Parathyroid adenoma (tissue), 2 donors: ENCODE measurements around the gene MFAP4.

Source experiments
- H2AFZ ChIP-seq: fragments of 300-600 bp; sonication (generic); one replicate; pipeline ENCODE4 v1.7.0; 2017; ENCODE audit warnings: antibody characterized with exemption, mild to moderate bottlenecking
- H3K27ac ChIP-seq: fragments of 300-600 bp; sonication (generic); one replicate; pipeline ENCODE4 v1.7.0; 2017
- H3K27me3 ChIP-seq: fragments of 300-600 bp; sonication (generic); one replicate; pipeline ENCODE4 v1.7.0; 2017; ENCODE audit warnings: low read length; ENCODE audit not compliant: control insufficient read depth, insufficient read depth
- H3K36me3 ChIP-seq: fragments of 300-600 bp; sonication (generic); one replicate; pipeline ENCODE4 v1.7.0; 2017; ENCODE audit warnings: low read length; ENCODE audit not compliant: control insufficient read depth, insufficient read depth
- H3K4me1 ChIP-seq: fragments of 300-600 bp; sonication (generic); one replicate; pipeline ENCODE4 v1.7.0; 2017; ENCODE audit warnings: control low read depth
- H3K4me2 ChIP-seq: fragments of 300-600 bp; sonication (generic); one replicate; pipeline ENCODE4 v1.7.0; 2017; ENCODE audit warnings: low read length
- H3K4me3 ChIP-seq: fragments of 300-600 bp; sonication (generic); one replicate; pipeline ENCODE4 v1.7.0; 2017; ENCODE audit warnings: low read depth, low read length
- H3K79me2 ChIP-seq: fragments of 300-600 bp; sonication (generic); one replicate; pipeline ENCODE4 v1.7.0; 2017; ENCODE audit warnings: control low read depth
- H3K9ac ChIP-seq: fragments of 300-600 bp; sonication (generic); one replicate; pipeline ENCODE4 v1.7.0; 2017; ENCODE audit warnings: mild to moderate bottlenecking
- H3K9me3 ChIP-seq: fragments of 300-600 bp; sonication (generic); one replicate; pipeline ENCODE4 v1.7.0; 2017; ENCODE audit warnings: low read length; ENCODE audit not compliant: control insufficient read depth
- TF ChIP-seq, protein P1 (sequence below): fragments of 300-600 bp; sonication (generic); IDR thresholded peaks from one replicate; pipeline ENCODE4 v1.7.0; 2017; ENCODE audit warnings: antibody characterized with exemption, mild to moderate bottlenecking
- donor health status: primary hyperparathyroidism.

Gene MFAP4

GRCh38 chr17:19426631-19427030 is 39.6 kb upstream of the MFAP4 start:
- Histone ChIP-seq H3K79me2 (no peaks in the 10 kb centered on the region), H3K9me3 (no peaks in the 10 kb centered on the region), H2AFZ (no peak overlapping the region), H3K27me3 (no peaks in the 10 kb centered on the region), H3K36me3 (no peaks in the 10 kb centered on the region), H3K4me3 (no peak overlapping the region), H3K9ac (no peak overlapping the region), H3K4me2 (no peak overlapping the region), H3K27ac (no peak overlapping the region), H3K4me1 (no peaks in the 10 kb centered on the region)
- TF ChIP-seq, protein P1, sequence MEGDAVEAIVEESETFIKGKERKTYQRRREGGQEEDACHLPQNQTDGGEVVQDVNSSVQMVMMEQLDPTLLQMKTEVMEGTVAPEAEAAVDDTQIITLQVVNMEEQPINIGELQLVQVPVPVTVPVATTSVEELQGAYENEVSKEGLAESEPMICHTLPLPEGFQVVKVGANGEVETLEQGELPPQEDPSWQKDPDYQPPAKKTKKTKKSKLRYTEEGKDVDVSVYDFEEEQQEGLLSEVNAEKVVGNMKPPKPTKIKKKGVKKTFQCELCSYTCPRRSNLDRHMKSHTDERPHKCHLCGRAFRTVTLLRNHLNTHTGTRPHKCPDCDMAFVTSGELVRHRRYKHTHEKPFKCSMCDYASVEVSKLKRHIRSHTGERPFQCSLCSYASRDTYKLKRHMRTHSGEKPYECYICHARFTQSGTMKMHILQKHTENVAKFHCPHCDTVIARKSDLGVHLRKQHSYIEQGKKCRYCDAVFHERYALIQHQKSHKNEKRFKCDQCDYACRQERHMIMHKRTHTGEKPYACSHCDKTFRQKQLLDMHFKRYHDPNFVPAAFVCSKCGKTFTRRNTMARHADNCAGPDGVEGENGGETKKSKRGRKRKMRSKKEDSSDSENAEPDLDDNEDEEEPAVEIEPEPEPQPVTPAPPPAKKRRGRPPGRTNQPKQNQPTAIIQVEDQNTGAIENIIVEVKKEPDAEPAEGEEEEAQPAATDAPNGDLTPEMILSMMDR: no peak

GRCh38 chr17:19424934-19425868 is 38.2 kb upstream of the MFAP4 start:
- no peaks in the 10 kb centered on the region for H3K36me3 ChIP-seq
- H3K4me2 ChIP-seq: no peak overlapping the region
- H3K27ac ChIP-seq: no peak overlapping the region

DNA sequence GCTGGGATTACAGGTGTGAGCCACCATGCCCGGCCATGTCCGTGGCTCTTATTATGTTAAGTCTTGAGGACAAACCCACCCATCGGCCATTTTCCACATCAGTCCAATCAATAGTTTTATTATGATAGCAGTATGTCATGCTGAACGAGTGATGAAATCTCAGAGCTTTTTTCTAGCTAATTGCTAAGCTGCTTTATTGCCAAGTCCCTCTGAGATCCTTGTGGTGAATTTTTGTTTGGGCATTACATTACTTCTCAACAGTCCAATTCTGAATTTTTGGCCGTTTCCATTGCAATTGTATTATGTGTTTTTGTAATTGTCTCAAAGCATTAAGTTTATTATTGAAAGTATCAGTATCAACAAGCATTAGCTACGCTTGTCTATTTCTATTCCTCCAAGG is 34.9 kb upstream of the MFAP4 start:
- H3K9me3 ChIP-seq: no peaks in the 10 kb centered on the region
- H3K4me2 ChIP-seq: no peak overlapping the region
- no peak overlapping the region for H3K9ac ChIP-seq
- no peak overlapping the region for H2AFZ ChIP-seq
- H3K27me3 ChIP-seq: no peaks in the 10 kb centered on the region
- TF ChIP-seq, protein P1: no peak
- no peaks in the 10 kb centered on the region for H3K4me1 ChIP-seq
- H3K36me3 ChIP-seq: no peaks in the 10 kb centered on the region
- no peak overlapping the region for H3K27ac ChIP-seq
- H3K79me2 ChIP-seq: no peaks in the 10 kb centered on the region
- no peak overlapping the region for H3K4me3 ChIP-seq

More at GRCh38 chr17:19424934-19425868, 38.2 kb upstream of the MFAP4 start:
- TF ChIP-seq, protein P1: no peak
- no peaks in the 10 kb centered on the region for H3K9me3 ChIP-seq
- no peak overlapping the region for H3K4me3 ChIP-seq
- H3K79me2 ChIP-seq: no peaks in the 10 kb centered on the region
- H2AFZ ChIP-seq: no peak overlapping the region
- no peaks in the 10 kb centered on the region for H3K27me3 ChIP-seq
- H3K4me1 ChIP-seq: no peaks in the 10 kb centered on the region
- H3K9ac ChIP-seq: no peak overlapping the region

GRCh38 chr17:19421219-19421618 is 34.2 kb upstream of the MFAP4 start:
- Histone ChIP-seq H3K36me3 (no peaks in the 10 kb centered on the region), H3K9me3 (no peaks in the 10 kb centered on the region), H3K4me2 (no peak overlapping the region), H3K4me3 (no peak overlapping the region), H3K9ac (no peak overlapping the region), H2AFZ (no peak overlapping the region), H3K79me2 (no peaks in the 10 kb centered on the region), H3K4me1 (no peaks in the 10 kb centered on the region), H3K27ac (no peak overlapping the region), H3K27me3 (no peaks in the 10 kb centered on the region)
- TF ChIP-seq, protein P1: no peak
